Prostate gland (tissue), 2 donors: ENCODE data around the gene GGT6.

Experiments
- POLR2A ChIP-seq: fragments of 450-650 bp; IDR thresholded peaks from one replicate; pipeline ENCODE4 v1.6.1; 2016; ENCODE audit warnings: antibody characterized with exemption, mild to moderate bottlenecking
- POLR2AphosphoS5 ChIP-seq: sonication (generic); formaldehyde crosslinking; IDR thresholded peaks from one replicate; pipeline ENCODE4 v1.6.1; 2017; ENCODE audit warnings: antibody characterized with exemption
- TF ChIP-seq, protein P1 (sequence below), 4 experiments: fragments of 200-600 bp in 2 of 4; fragments of 450-650 bp in 2 of 4; sonication (generic) in 2 of 4; IDR thresholded peaks; 1 replicate in 3 of 4; 2 replicates in 1 of 4; pipeline ENCODE4 v1.5.1; 2016 to 2019; ENCODE audit warnings: antibody characterized with exemption in 4 of 4, mild to moderate bottlenecking in 2 of 4, moderate library complexity in 2 of 4

DNA sequence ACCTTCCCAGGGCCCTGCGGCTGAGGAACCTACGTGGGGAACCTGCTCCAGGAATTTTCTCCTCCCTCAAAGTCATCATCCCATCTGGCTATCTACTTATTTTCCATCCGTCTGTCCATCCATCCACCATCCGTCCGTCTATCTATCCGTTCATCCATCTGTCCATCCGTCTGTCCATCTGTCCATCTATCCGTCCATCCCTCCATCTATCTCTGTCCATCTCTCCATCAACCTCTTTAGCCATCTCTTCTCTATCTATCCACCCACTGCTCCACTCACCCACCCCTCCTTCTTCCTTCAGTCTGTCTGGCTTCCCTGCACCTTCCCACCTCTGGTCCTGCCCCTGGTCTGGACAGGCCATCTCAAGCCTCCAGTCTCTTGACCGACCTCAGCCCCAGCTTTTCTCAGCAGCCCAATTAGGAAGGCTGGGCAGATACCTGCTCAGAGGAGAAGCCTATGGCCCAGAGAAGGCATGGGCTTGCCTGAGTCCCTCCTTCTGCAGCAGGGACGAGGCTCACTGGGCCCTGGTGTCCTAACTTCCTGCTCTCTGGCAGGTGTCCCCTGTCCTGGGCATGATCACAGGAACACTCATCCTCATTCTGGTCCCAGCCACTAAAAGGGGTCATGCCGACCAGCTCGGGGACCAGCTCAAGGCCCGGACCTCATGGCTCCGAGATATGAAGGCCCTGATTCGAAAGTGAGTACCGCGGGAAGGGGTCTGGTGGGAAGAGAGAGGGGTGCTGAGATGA, 28.2 kb downstream of the GGT6 start:
- TF ChIP-seq, protein P1, sequence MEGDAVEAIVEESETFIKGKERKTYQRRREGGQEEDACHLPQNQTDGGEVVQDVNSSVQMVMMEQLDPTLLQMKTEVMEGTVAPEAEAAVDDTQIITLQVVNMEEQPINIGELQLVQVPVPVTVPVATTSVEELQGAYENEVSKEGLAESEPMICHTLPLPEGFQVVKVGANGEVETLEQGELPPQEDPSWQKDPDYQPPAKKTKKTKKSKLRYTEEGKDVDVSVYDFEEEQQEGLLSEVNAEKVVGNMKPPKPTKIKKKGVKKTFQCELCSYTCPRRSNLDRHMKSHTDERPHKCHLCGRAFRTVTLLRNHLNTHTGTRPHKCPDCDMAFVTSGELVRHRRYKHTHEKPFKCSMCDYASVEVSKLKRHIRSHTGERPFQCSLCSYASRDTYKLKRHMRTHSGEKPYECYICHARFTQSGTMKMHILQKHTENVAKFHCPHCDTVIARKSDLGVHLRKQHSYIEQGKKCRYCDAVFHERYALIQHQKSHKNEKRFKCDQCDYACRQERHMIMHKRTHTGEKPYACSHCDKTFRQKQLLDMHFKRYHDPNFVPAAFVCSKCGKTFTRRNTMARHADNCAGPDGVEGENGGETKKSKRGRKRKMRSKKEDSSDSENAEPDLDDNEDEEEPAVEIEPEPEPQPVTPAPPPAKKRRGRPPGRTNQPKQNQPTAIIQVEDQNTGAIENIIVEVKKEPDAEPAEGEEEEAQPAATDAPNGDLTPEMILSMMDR (IDR thresholded peaks at IDR 0.05): no peak
- TF ChIP-seq POLR2A (no peak), POLR2AphosphoS5 (no peak)
